Pulmonary artery endothelial cell (primary cell): ENCODE results near the gene ADCY9. TPM values are rescaled to one million over a fixed set of nuclear protein-coding genes. Genes with fewer than 3 reads are reported as not detected.

Experiments
- DNase-seq: peaks from one replicate; pipeline ENCODE4 v3.0.0-alpha.2; 2011; ENCODE audit warnings: low read depth, low spot score
- total RNA-seq: library from RNA; depleted of rRNA; stranded (reverse); fragments of >200 nt; gene quantifications from 2 replicates; pipeline ENCODE4 v1.2.3, GENCODE V29; 2014

Gene ADCY9
- total RNA-seq, 1 donor from 2014 or later = 6.3 TPM

DNA sequence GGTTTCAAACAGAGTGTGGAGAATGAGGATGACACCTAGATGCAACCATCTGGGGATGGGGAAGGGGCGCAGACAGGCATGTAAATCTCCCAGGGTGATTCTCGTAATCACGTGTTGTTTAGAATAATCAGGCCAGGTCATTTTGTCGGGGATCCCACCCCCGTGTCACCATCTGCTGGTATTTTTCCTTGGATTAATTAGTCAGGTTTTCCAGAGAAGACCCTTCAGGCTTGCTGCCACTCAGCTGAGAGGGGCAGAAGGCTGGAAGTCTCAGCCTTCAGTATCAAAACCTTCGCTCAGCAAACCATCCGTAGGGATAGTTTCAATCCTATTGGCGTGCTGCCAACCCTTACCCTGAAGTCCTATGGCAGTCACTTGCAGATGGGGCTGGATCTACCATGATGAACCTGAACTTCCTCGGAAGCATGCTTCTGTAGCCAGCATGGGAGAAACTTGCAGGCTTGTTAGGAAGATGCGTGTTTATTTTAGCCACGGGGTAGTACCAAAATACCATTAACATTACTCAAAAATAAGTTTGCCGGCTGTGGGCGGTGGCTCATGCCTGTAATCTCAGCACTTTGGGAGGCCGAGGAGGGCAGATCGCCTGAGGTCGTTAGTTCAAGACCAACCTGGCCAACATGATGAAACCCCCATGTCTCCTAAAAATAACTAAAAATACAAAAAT lies 7.5 kb upstream of the ADCY9 start:
- DNase-seq = no peak

DNA sequence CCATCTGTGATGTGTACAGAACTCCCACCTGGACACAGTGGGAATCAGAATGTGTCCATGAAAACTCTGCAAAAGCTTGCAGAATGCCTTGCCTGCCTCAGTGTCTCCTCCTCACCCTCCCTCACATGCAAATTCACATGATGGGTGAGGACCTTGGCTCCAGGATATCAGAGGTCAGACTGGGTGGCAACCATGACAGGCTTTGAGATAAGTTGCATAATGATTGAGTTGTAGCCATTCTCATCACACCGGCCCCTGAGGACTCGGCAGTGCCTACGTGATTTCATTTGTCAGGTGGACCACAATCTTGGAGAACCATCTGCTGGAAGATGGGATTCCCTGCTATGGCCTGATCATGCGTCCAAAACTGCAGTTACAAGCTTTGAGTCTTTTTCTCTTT lies 3.9 kb upstream of the ADCY9 start:
- DNase-seq = no peak

DNA sequence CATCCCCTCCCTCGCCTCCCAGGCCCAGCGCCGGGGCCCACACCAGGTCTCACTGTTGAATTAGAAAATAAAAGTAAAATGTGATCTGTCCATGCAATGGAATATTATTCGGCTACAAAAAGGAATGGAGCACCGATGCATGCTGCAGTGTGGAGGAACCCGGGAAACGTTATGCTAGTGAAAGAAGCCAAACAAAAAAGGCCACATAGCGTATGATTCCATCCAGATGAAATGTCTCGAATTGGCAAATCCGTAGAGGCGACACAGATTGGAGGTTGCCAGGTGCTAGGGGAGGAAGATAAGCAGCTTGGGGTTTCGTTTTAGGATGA lies 972 bp upstream of the ADCY9 start:
- no peak for DNase-seq

DNA sequence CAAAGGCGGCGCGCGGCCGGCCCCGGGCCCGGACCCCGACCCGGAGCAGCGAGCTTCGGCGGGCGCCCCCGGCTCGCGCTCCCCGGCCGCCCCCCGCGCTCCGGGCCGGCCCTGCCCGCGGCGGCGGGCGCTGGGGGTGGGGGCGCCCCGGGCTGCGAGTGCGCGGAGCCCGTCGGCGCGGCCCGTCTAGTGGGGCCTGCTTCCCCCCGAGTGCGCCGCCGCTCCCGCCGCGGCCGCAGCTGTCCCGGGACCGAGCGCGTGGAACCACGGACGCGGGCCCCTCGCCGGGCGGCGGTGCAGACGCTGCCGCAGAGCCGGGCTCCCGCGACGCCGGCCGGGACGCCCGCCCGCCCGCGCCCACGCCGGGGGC lies 308 bp downstream of the ADCY9 start:
- DNase-seq = no peak

DNA sequence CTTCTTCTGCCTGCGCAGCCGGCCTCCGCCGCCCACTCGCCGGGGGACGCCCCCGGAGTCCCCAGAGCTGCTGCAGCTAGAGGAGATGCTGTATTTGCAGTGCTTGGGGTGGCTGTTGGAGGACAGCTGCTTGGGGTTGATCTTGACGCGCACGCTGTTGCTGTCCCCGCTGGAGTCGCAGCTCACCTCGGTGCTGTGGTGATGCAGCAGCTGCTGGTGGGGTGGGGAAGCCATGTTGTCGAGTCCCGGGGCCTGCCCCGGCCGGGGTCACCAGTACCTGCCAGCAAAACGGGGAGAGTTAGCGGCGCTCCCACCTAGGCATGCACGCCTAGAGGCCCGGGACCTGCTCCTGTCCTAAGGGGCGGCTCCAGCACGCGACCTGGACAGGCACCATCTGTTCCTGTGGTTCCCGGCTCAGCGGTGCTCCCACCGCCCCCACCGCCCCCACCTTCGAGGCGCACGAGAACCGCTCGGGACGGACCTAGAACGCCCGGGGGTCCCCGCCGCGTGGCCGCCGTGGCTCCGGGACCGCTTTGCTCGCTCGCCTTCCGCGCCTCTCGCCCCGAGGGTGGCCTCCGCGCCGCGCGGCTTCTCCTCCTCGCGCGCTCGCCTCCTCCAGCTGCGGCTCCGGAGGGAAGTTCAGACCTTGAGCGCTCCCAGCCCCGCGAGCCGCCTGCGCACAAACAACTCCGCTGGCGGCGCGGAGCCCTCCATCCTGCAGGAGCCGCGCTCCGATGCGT lies 863 bp downstream of the ADCY9 start:
- peak; percentile 20 for DNase-seq

DNA sequence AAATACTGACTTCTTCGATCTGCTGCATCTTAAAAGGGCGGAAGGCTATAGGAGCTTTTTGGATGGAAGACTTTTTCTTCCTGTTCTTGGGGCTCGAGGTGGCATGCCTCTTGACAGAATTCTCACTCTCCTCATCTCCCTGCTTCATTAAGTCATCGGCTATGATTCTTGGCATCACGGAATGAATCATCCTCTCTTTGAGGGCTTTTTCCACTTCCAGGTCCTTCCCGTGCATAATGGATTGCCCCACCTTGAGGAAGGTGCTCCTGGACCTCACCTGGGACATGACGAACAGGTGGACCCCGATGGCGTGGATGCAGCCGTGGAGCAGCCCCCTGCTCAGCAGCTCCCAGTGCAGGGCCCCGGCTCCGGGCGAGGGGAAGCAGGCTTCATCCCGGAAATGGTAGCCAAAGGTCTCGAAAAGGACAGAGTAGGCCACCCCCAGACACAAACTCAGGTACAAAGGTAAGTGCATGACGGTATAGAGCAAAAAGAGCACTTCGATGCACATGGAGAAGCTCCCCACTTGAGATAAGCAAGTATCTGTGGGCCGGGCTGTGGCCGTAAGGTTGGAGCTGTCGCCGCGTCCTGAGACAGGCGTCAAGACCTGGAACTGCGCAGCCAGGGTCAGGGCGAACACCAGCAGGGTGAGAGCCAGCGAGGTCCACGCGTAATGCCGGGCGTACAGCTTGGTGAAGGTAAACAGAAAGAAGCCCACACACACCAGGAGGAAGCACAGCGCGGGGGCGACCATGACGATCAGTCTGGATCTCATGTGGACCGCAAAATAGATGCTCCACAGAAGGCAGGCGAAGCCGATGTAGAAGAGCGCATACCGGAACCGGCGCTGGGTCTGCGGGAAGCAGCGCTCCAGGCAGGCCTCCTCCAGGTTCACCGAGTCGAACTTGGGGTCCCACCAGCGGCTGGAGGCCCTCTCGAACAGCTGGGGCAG lies 1.7 kb downstream of the ADCY9 start:
- DNase-seq = no peak

DNA sequence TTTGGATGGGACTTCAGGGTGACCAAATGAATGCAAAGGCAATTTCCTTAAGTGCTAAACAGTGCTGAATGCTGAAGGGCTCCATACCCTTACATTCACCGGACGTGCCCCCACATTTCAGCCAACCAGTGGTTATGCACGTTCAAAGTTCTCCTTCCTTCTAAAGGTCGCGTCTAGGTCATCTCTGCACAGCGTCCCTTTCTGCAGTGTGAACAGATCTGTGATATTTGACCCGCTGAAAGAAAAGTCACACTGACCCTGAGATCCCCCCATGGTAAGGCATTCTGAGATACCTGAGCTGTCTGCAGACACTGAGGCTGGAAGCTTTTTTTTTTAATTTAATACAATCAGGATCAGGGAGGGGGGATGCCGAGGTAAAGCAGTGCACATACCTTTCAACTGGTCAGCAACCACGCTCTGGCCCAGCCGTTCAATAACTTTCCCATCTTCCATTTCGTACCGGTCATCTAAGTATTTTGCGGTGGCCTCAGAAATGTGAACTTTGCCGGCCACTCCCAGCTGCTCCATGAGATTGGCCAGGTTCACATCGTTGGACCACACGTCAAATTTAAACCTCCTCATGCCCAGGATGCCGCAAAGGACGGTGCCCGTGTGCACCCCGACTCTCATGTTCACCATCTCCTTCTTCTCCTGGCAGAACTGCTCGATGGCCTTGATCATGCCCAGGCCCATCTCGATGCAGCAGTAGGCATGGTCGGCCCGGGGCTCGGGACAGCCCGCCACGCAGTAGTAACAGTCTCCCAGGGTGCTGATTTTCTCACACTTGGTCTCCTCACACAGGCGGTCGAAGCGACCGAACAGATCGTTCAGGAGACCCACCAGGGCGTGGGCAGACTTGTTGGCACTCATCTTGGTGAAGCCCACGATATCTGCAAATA lies 2.6 kb downstream of the ADCY9 start:
- no peak for DNase-seq

DNA sequence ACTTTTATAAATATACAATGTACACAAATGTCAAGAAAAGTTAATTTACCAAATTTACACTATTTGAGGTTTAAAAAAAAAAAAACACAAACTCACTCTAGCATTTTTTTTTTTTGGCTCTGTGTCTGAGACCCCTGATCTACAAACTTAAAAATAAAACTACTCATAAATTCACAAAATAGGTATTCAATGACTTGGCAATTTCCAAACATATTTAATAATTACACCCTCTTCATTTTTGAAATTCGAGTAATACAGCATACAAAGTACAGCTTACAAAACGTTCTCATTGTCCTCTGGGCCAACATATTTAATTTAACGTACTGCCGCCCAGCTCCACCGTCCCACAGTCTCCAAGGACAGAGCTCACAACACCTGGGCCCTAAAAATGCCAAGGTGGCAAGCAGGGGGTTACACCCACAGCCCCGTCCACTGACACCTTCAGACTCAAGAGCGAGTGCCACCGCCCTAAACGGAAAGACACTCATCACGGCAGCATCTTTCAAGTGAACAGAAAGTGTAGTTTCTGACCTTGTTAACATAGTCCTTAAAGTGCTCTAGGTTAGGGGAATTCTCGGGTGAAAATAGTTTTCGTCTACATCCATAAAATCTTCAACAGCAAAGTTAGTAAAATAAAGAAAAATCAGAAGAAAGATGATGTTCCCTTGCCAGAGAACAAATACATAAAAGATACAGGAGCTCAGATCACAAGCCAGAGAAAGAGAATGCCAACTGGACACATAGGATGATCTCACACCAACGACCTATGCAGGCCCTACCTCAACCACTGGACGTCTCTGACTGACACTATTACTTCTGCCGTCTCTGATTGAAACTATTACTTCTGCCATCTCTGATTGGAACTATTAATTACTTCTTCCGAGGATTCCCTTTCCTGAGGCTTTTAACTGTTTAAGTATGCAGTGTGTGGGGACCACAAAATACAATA lies 4.2 kb downstream of the ADCY9 start:
- DNase-seq = no peak

DNA sequence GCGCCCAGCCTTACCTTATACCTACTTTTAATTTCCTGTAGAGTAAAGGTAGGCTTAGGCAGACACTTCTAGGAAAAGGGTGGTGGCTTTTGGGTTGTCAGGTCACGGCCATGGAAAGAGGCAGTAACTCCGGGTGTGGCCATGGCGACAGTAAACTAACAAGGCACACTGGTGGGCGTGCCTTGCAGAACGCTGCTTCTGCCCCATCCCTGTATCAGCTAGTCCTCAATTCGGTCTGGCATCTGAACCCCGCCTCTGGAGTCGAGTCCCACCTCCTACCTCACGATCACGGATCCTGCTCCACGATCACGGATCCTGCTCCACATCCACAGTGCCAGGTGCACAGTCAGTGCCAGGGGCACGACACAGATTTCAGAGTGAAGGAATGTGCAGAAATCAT lies 5.6 kb downstream of the ADCY9 start:
- no peak for DNase-seq

DNA sequence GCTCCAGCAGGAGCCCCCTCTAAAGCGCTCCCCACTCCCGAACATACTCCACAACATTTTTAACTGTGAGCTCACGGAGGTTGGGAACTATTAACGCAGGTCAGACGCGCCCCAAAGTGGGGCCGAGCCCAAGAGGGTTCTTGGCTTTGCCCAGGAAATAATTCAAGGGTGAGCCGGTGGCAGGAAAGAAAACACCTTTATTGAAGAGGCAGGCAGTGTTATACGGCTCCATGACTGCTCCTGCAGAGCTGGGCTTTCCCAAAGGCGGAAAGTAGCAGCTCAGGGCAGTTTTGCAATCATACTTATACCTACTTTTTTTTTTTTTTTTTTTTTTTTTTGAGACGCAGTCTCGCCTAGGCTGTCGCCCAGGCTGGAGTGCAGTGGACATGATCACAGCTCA lies 6.2 kb downstream of the ADCY9 start:
- DNase-seq = no peak

DNA sequence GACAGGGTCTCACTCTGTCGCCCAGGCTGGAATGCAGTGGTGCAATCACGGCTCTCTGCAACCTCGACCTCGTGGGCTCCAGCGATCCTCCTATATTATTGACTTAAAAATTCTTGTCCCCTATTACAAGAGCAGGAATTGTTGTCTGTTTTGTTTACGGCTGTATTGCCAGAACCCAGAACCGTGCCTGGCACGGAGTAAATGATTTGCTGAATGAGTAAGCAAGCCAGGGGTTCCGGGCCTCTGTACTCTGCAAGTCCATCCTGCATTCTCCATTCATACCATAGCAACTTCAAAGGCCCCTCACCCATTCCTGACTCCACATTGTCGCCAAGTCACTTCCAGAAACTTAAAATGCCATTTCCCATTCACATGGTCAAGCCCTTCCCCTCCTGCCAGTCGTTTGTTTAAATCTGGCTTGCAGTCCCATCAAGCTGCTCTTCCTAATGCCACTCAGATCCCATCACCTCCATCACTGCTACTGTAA lies 6.9 kb downstream of the ADCY9 start:
- no peak for DNase-seq

DNA sequence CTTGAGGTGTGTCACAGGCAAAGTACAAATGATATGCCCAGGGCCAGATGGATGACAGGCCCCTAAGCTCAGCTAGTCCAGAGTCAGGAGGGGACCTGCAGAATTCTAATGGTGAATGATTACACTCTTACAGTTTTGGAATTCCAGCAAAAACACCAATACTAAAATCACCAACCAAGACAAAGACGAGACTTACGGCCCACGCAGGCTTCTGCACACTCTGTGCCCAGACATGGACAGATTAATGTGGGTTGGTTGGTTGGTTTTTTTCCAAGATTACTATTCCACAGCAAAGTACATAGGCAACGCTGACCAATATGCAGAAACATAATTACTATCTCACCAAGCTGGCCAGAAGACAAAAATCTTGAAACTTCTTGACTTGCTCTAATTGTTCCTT lies 9.7 kb downstream of the ADCY9 start:
- DNase-seq = no peak

DNA sequence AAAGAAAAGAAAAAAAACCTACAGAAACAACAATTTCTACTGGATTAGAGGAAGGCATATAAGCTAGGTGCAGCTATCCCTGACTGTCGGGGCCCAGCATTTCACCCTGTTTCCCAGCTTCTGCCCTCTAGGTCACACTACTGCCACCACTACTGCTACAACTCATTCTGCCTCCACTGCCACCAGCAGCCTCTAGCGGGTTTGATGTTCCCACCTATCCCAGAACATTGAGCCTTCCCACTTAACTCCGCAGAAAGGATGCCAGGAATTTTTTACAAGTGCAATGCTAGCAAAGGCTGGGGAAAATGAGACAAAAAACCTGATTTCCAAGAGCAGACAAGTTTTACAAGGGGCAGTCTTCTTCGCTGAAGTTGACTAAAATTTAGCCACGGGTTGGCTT lies 10.4 kb downstream of the ADCY9 start:
- DNase-seq = no peak

DNA sequence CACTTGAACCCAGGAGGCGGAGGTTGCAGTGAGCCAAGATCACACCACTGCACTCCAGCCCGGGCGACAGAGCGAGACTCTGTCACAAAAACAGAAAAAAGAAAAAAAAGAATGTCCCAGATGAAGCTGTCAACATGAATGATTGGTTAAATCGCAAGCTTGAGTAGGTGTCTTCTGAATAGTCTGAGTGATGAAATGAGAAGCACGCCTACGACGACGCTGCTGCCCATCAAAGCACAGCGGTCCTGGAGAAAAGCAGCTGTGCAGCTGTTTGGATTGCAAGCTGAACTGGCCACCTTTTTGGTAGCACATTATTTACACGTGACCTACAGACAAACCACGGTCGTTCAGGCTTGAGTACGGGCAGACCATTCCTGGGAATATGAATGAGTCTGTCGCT lies 12.5 kb downstream of the ADCY9 start:
- no peak for DNase-seq

DNA sequence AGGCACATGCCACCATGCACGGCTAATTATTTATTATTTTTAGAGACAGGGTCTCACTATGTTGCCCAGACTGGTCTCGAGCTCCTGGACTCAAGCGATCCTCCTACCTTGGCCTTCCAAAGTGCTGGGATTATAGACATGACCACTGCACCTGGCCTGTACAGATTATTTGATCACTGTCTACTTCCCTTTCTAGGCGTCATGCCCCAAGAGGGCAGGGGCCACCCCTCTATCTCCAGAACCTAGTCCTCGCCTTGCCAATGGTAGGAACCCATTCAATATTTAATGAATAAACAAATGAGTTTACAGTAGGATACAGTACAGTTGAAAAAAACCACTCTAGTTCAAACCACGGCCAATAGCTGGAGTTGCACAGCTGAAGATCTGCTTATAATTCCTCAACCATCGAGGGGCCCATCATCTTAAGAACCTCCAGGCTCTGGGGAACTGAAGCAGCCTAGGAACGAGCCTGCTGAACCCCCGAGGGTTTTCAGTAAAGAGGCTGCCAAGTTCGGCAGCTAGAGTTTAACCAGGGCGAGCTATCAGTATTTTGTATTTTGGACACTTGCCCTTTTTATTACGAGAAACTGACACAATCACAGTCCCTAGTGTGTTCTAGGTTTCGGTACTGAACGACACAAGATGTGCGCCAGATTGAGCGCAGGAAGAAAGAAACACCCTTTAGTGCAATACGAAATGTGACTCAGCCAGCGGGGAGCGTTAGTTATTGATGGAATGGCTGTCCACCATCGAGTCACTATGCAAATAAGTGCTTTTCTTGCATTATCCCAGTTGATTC lies 14.6 kb downstream of the ADCY9 start:
- DNase-seq = no peak

DNA sequence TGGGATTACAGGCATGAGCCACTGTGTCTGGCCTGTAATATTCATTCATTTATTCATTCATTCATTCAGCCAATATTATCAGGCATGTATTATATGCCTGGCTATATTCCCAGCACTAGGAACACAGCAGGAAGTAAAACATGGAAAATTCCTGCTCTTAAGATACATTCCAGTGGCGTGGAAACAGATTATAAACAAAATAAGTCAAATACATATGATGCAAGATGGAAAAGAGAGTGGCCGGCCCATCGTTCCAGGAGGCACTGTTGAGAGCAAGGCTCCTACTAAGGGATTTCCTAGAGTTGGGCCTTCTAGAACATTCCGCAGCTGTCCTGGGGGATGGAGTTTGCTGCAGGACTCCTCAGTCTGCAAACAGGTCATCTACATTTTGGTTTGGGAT lies 17.7 kb downstream of the ADCY9 start:
- DNase-seq = no peak

DNA sequence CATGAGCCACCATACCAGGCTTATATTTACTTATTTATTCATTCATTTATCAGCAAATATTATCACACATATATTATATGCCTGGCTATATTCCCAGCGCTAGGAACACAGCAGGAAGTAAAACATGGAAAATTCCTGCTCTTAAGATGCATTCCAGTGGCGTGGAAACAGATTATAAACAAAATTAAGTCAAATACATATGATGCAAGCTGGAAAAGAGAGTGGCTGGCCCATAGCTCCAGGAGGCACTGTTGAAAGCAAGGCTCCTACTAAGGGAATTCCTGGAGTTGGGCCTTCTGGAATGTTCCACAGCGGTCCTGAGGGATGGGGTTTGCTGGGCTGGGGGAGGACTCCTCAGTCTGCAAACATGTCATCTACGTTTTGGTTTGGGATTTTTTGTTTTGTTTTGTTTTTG lies 18.4 kb downstream of the ADCY9 start:
- DNase-seq = no peak

DNA sequence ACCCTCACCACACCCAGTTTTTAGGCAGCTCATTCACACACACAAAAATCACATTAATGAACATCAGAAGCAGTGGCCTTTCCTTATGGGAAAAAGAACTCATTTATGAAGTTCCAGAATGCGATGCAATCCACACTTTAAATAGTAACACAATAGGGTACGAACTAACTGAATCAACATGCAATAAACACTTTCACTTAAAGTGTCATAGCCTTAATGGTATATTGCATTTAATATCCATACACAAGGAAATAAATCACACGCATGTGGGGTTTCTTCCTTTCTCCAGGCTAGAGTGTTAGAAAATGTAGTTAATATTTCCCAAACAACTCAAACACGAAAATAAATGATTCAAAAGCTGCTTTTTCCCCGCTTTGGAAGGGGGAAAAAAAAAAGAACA lies 19.7 kb downstream of the ADCY9 start:
- no peak for DNase-seq

DNA sequence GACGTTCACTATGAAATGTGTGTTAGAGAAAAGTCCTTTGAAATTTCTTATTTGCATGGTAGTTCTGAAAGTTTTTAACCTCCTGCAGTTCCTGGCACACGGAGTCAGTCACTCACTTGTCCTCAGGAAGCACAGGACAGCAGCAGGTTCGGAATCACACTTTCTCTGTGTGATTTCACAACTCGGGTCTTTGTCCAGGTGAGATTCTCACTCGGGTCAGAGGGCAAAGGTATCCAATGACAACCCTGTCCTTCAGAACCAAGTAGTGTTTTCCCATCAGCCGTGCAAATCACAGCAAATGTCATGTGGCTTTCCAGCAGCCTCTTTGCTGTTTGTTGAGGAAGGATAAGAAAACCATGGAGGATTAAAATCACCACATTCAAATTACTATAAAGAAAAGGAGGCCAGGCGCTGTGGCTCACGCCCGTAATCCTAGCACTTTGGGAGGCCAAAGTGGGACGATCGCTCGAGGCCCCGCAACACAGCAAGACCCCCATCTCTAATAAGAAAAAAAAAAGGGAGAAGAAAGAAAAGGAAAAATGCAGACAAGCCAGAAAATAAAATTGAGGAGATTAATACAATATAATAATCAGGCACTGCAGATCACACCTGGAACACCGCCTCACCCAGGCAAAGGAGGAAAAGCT lies 22.0 kb downstream of the ADCY9 start:
- no peak for DNase-seq
